ENCODE results near the gene PRKCA. TPM values are rescaled to one million over a fixed set of nuclear protein-coding genes. Genes with fewer than 3 reads are reported as not detected.

PRKCA gene
- total RNA-seq, 4 donors from 2014 or later: 9.6 to 15.5 (median 11.1) TPM

GRCh38 chr17:66272811-66273585 lies 29.4 kb upstream of the PRKCA start:
- DNase-seq (ENCODE audit: low spot score in 2 of 2): no peak
- H3K4me3 ChIP-seq (ENCODE audit: low read depth, poor library complexity, severe bottlenecking): no peak overlapping the region
- WGBS, 2 donors: 37 to 45% methylated on average over 5 of the region's 5 CpGs
- no peak for TF ChIP-seq CTCF (IDR thresholded peaks at IDR 0.05)
- TF ChIP-seq POLR2A (IDR thresholded peaks at IDR 0.05): no peak
- intact Hi-C loops (cut with DNase I; ENCODE audit: low total_unique reads): no loop called here

GRCh38 chr17:66273586-66273848 lies 28.9 kb upstream of the PRKCA start:
- TF ChIP-seq POLR2A (IDR thresholded peaks at IDR 0.05) (no peak), CTCF (IDR thresholded peaks at IDR 0.05) (no peak)
- DNase-seq (ENCODE audit: low spot score in 2 of 2): no peak
- no peak overlapping the region for H3K4me3 ChIP-seq (ENCODE audit: low read depth, poor library complexity, severe bottlenecking)
- intact Hi-C loops (cut with DNase I; ENCODE audit: low total_unique reads): no loop called here

GRCh38 chr17:66275651-66276050 lies 26.8 kb upstream of the PRKCA start:
- H3K4me3 ChIP-seq (ENCODE audit: low read depth, poor library complexity, severe bottlenecking): no peak overlapping the region
- WGBS, 2 donors: 55 to 66% methylated on average over 6 of the region's 6 CpGs
- TF ChIP-seq CTCF (IDR thresholded peaks at IDR 0.05) (no peak), POLR2A (IDR thresholded peaks at IDR 0.05) (no peak)
- no peak for DNase-seq (ENCODE audit: low spot score in 2 of 2)
- intact Hi-C loops (cut with DNase I; ENCODE audit: low total_unique reads): no loop called here

- no peak overlapping the region for H3K4me3 ChIP-seq (ENCODE audit: low read depth, poor library complexity, severe bottlenecking)
- intact Hi-C loops (cut with DNase I; ENCODE audit: low total_unique reads): no loop called here
- WGBS, 2 donors: 81 to 93% methylated on average over 3 of the region's 3 CpGs
- TF ChIP-seq POLR2A (IDR thresholded peaks at IDR 0.05): no peak
- TF ChIP-seq CTCF (IDR thresholded peaks at IDR 0.05): no peak
- no peak for DNase-seq (ENCODE audit: low spot score in 2 of 2)
These were observed 26.0 kb upstream of the PRKCA start for GRCh38 chr17:66276328-66276937.

GRCh38 chr17:66277191-66277590 lies 25.2 kb upstream of the PRKCA start:
- no peak for TF ChIP-seq POLR2A (IDR thresholded peaks at IDR 0.05)
- TF ChIP-seq CTCF (IDR thresholded peaks at IDR 0.05): no peak
- WGBS, 2 donors: 90 to 93% methylated on average over 2 of the region's 2 CpGs
- intact Hi-C loops (cut with DNase I; ENCODE audit: low total_unique reads): no loop called here

More at GRCh38 chr17:66277191-66277590, 25.2 kb upstream of the PRKCA start:
- no peak for DNase-seq (ENCODE audit: low spot score in 2 of 2)
- no peak overlapping the region for H3K4me3 ChIP-seq (ENCODE audit: low read depth, poor library complexity, severe bottlenecking)
